Measurements from ENCODE around the gene KCNQ1. TPM values are rescaled to one million over a fixed set of nuclear protein-coding genes. Genes with fewer than 3 reads are reported as not detected.

KCNQ1 gene
- total RNA-seq, 1 donor from 2014 or later: 0.13 TPM

DNA sequence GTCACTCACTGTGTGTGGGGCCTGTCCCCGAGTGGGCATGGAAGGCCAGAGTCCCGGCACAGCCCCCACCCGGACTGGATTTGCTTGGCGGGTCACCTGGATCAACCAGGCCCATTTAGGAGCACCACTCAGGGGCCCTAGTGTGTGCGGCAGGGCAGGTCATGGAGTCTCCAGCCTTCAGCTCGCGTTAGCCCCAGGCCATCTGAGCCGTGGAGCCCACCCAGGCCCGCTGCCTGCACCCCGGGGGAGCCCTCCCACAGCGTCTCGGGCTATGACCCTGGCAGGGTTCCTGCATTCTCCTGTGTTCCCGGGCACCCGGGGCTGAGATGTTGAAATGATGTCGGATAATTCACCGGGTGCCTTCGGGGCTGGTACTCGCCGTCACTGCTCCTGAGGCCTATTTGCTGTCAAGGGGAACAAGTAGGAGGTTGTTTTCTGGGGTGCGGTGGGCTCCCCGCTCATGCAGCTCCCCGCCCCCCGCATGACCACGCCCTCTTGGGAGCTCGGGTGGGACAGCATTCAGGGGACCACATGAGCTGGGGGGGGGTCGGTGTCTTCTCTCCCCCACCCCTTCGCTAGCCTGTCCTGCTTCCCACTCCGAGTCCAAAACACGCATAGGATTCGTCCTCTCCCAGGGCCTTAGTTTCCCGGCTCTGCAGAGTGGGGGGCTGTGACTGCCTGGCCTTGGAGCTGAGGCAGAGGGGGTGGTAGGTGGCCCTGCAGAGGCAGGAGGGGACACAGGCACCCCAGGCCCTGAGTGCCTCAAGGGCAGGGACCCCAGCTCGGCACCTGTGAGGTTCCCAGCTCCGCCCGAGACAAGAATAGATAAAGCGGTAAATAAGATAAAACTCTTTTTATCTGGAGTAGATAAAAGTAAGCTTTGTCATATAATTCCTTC lies 77.2 kb downstream of the KCNQ1 start:
- no peak for DNase-seq (ENCODE audit: low read depth in 2 of 2)

DNA sequence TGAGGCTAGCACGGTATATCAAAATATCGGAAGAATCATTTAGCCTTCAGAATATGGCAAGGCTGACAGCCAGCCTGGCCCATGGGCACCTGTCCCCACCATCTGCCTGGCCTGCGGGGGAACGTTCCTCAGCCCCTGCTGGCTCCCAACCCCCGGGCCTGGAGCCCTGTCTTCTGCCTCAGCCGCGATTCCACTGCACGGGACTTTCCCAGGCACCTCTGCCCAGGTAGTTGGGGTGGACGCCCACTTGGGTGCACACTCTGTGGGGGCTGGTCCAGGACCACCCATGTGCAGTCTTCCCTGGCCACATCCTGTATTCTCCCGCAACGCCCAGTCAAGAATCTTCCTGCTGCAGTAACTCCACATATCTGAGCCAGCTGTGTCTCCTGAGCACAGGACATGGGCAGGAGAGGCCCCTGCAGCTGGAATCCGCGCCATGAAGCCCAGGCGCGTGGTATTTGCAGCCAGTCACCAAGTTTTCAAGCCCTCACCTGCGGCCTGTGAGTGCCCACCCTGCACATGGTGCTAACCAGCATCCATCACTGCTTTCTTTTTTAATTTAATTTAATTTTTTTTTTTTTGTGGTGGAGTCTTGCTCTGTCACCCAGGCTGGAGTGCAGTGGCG lies 77.9 kb downstream of the KCNQ1 start:
- DNase-seq (ENCODE audit: low read depth in 2 of 2): no peak

DNA sequence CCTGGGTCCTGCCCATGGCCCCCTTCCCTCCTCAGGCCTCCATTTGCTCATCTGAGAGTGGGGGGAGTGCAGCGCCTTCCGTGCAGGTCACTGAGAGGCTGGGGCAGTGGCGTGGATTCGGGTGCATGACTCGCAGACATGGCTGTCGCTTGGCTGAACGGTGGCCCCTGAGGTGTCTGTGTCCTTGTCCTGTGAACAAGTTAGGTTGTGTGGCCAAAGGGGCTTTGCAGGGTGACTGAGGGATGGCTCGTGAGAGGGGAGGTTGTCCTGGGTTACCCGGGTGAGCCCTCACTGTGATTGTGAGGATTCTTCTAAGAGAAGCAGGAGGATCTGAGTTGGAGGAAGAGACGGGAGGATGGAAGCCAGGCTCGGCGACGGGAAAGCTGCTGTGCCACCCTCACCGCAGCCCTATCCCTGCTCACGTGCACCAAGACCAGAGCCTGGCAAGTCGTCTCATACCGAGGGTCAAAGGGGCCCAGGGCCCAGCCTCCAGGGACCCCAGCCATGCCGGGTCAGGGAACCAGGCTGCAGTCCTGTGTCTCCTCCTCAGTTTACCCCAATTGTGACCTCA lies 79.1 kb downstream of the KCNQ1 start:
- no peak for DNase-seq (ENCODE audit: low read depth in 2 of 2)

DNA sequence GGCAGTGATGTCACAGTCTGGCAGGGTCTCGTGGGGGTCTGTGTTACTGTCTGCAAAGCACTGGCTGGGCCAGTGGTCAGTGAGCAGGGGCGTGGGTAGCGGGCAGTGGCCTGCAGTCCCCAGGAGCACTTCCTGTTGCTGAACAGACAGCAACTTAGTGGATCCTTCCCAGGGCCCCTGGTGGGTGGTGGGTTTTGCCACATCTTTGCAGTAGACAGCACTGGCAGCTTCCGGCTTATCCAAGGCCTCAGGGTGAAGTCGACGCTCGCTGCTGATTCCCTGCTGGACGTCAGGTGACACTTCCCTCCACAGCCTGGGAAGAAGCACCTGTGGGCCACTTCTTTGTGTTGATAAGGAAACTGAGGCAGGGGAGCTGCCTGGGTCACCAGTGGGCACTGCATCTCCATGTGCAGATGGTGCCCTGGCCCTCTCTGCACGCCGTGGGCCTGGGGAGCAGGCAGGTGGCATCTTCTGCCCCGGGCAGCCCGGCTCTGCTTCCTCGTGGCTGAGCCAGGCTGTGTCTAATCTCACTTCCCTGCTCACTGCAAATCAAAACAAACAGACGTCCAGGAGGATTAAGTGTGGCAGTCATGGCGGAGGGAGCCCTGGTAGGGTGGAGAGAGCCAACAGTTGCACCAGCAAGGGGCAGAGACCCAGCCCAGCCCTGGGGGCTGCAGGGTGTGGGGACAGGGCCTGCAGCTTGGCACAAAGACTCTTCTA lies 79.8 kb downstream of the KCNQ1 start:
- DNase-seq (ENCODE audit: low read depth in 2 of 2): no peak

DNA sequence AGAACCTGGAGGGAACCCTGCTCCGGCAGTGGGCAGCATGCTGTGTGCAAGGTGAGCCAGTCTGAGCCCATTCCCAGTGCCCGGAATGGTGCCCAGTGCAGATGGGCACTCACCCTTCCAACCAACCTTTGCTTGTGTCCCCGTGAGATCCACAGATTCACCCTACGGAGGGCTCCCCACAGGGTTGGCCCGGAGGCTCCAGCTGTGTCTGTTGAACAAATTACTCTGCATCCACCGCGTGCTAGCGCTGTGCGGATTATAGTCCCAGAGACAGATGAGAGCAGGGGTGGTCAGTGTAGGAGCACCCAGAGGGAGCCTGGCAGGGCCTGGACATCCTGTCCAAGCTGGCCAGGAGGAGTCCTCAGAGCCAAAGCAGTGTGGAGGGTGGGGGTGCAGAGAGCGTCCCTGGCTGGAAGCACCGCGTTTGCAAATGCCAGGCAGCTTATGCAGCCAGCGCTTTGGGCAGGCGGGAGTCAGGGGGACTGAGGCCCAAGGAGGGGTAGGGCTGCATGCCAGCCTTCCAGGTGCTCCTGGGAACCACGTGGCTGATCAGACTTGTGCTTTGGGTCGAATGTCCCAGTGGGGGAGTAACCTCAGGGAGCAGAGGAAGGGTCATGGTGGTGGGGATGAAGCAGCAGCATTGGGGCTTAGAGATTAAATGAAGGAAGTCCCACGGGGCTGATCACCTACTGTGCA lies 80.5 kb downstream of the KCNQ1 start:
- DNase-seq (ENCODE audit: low read depth in 2 of 2): no peak

DNA sequence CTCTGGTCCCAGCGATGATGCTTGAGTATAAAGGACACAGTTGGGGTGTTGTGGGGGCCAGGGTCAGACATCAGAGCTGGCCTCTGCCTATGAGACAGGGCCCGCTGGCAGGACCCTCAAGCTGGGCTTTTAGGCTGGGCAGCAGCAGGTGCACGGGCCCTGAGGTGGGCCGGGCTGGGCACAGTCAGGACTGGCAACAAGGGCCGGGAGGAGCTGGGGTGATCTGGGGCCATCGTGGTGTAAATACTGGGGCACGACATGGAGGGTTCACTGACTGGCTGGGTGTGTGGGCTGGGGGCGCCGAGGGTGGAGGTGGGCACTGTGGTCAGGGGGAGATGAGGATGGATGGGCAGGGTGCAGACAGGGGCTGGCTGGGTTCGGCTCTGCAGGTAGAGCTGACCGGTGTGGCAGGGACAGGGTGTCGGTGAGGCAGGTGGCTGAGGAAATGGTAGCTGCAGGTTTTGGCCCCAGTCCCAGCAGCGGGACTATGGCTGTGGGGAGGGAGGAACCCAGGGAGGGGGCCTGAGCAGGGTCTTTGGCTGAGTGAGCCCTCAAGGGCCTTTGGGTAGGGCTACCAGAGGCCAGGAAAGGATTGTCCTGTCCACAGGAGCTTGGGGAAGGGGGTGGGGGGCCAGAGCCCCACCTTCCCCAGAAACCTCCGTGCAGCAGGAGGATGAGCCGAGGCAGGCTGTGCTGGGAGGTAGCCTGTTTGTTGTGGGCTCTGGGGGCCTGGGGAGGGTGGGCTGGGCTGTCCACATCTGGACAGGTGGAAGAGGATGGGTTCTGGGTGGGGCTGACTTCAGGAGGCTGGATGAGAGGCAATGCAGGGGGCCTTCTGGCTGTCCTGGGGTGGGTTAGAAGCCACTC lies 81.4 kb downstream of the KCNQ1 start:
- no peak for DNase-seq (ENCODE audit: low read depth in 2 of 2)

DNA sequence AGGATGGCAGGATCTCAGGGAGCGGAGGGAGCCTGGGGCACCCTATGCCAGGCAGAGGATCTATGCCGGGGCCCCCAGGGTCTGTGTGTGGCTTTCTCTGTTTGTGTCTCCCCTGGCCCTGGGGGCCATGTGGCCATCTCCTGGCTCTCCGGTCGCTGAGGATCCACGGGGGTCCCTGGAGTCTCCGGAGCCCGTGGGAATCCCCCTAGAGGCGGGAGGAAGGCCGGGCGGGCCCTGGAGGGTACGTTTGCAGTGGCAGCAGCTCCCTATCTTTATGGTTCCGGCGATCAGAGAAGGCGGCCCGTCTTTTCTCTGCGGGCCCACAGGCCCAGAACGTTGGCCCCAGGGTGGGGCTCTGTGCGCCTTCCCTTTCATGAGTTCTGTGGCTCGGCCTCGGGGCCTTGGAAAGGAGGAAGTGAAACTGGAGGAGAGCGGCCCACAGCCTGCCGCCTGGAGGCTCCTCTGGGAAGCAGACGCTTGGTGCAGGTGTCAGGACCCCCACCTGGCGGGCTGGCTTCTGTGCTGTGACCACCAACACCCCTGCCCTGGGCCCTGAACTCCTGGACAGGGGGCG lies 82.1 kb downstream of the KCNQ1 start:
- DNase-seq (ENCODE audit: low read depth in 2 of 2): no peak

DNA sequence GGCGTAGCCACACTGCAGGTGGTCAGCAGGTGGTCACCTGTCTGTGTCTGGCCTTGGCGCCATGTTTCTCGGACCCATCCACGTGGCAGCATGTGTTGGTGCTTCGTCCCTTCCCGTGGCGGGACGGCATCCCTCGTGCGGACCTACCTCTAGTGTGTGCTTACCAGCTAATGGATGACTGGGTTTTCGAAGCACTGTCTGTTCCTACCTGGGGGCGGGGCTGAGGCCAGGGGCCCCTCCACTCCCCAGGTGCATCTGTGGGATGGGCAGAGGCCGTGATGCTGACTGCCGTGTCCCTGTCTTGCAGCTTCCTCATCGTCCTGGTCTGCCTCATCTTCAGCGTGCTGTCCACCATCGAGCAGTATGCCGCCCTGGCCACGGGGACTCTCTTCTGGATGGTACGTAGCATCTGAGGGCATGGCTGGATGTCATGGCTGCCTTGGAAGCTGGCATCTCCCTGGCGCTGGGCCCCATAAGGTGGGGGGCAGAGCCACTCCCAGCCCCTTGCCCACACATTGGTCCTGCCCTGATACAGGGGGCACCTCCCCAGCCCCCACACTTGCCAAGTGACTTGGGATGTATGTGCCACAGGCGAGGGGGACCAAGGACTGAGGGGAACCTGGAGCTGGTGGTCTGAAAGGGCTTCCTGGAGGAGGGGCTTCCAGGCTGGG lies 82.9 kb downstream of the KCNQ1 start:
- DNase-seq (ENCODE audit: low read depth in 2 of 2): no peak

DNA sequence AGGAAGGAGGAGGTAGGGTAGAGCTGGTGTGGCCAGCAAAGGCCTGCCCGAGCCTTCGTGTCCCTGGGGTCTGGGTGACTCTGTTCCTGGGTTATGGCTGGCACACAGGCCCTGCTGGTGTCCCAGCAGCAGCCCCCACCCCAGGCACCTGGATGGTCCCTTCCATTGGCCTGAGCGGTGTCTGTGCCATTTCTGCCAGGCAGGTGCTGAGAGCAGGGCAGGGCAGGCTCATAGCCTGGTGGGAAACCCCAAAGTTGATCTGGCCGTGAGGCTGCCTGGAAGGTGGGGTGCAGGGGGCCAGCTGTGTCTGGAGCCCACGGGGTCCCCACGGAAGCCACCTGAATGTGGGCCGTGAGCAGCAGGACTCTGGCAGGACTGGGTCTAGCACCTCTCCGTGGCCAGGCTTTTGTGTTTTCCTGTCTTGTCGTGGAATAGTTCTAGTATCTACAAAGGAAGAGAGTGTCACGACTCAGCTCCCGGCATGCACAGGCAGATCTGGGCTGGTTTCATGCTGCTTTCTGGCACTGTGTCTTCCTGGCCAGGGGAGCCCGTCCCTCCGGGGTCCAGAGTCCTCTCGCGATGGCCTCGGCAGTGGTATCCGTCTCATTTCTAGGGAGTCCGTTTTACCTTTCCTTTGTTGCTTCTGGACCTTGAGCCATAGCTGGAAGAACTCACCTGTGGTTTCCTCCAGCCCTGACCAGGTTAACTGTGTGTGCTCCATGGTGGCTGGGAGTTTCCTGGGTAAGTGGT lies 83.7 kb downstream of the KCNQ1 start:
- no peak for DNase-seq (ENCODE audit: low read depth in 2 of 2)

DNA sequence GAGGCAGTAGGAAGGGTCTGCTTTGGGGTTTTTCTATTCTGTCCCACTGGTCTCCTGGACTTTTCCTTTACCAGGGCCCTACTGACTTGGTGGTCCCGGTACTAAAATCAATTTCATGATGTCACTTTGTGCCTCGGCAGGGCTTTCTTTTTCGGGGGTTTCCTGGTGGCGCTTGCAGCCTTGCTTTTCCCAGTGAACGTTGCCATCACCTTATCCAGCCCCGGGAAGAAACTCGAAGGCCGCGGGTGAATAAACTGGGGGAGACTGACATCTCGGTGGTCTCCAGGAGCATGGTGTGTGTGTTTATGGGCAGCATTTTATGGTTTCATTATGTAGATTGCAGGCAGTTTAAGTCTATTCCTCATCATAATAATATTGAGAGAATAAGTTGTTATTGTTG lies 84.4 kb downstream of the KCNQ1 start:
- no peak for DNase-seq (ENCODE audit: low read depth in 2 of 2)

DNA sequence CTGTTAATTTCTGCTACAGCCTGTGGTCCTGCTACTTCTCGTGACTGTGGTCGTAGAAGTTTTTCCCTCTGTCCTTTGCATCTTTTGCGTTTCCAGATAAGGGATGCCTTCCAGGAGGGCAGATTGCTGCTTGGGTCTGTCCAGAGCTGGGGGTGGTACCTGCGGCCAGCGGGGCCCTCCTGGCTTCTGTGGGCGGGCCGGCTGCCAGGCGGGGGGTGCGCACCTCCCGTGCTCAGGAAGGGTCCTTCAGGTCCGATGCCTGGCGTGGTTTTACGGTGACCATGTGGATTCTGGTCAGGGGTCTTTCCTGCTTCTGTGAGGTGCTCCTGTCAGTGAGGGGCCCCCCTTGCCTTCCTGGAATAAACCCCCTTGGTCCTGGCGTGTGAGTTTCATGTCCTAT lies 84.8 kb downstream of the KCNQ1 start:
- DNase-seq (ENCODE audit: low read depth in 2 of 2): no peak

DNA sequence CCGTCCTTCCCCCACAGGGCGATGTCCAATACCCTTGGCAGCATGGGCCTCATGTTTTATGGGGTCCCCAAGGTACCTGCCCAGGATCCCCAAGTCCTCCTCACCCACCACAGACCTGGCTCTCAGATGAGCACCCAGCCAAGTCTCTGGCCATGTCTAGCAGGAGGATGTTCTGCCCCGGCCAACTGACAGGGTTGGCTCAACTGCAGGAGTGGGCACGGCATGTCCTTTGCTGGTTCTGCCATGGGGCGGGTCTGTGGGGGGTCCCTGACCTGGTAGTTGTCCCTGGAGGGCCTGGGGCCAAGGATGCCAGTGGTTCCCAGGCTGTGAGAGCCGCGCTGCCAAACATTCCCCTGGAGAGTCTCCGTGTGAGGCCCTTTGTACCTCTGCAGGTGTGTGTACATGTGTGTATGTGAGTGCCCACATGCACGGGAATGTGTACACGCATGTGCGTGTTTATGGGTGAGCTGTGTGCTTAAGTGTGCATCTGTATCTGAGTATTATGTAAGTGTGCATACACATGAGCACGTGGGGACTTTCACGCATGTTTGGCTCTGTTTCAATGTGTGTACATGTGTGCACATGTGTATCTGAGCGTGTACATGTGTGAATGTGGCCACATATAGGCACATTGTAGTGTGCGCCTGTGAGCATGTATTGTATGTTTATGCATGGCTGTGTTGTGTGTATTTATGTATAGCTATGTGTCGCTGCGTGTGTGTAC lies 85.5 kb downstream of the KCNQ1 start:
- DNase-seq (ENCODE audit: low read depth in 2 of 2): no peak

DNA sequence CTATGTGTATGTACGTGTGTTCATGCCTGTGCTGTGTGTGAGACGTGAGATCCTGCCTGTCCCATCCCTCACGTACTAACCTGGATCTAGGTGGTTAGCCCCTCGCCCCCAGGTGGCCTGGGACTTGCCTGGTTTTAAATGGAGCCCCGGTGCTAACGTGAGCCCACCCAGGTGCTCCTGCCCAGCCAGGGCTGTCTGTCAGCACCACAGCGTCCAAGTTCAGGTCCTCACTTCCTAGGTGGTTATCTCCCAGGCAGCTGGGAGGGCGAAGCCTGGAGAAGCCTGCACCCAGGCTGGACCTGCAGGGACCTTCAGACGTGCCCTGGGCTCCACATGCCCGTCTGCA lies 86.0 kb downstream of the KCNQ1 start:
- no peak for DNase-seq (ENCODE audit: low read depth in 2 of 2)

DNA sequence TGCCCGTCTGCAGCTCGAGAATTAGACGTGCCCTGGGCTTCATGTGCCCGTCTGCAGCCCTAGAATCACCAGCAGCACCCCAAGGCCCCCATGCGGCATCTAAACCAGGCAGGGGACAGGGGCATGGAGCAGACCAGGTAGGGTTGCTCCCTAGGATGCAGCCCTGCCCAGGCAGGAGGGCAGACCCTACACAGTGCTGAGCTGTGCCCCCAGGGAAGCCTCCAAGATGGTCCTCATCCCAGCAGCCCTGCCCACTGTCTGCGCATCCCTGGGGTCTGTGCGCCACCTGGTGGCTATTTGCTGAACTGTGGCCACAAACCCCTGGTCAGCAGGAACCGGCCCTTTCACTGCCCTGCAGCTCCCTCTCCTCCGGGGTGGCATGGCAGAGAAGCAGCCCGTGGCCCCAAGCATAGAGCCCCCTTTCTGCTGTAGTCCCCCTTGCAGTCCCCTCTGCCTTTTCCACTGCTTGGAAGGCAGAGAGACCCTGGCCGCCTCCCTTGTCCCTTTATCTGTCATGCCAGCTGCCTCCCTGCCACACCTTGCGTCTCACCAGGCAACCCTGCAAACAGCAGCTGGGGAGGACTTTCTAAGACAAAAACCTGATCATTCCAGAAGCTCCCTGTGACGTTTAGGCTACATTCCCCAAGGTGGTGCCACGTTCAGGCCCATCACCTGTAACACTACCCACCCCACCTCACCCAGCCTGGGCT lies 86.6 kb downstream of the KCNQ1 start:
- peak; percentile 27 to 47 for DNase-seq (ENCODE audit: low read depth in 2 of 2)

DNA sequence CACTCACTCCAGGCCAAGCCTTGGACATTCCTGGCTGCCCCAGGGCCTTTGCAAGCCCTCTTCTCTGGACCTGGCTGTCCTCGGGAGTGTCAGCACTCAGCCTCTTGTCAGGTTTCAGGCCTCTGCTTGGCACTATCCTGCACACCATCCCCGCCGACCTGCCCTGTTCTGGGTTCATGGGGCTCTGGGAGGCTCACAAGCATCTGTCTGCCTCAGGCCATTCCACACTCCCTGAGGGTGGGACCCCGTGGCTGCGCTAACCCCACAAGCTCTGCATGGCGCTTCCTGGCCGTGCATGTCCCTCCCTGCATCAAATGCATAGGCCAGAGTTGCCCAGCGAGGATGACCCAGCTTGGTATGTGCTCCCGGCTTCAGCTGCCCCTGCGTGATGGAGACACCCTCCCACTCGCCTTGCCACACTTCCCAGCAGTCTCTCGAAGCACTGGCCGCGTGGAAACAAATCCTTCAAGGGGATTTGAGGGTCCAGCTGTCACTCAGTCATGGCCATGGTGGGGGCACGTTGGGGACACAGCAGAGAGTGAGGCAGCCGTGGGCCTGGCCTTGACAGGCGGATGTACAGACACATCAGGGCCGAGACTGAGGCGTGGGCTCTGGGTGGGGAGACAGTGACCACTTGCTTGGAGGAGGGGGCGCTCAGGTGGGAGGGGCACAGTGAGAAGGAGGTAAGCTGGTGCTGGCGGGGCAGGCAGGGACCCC lies 87.3 kb downstream of the KCNQ1 start:
- DNase-seq (ENCODE audit: low read depth in 2 of 2): no peak

DNA sequence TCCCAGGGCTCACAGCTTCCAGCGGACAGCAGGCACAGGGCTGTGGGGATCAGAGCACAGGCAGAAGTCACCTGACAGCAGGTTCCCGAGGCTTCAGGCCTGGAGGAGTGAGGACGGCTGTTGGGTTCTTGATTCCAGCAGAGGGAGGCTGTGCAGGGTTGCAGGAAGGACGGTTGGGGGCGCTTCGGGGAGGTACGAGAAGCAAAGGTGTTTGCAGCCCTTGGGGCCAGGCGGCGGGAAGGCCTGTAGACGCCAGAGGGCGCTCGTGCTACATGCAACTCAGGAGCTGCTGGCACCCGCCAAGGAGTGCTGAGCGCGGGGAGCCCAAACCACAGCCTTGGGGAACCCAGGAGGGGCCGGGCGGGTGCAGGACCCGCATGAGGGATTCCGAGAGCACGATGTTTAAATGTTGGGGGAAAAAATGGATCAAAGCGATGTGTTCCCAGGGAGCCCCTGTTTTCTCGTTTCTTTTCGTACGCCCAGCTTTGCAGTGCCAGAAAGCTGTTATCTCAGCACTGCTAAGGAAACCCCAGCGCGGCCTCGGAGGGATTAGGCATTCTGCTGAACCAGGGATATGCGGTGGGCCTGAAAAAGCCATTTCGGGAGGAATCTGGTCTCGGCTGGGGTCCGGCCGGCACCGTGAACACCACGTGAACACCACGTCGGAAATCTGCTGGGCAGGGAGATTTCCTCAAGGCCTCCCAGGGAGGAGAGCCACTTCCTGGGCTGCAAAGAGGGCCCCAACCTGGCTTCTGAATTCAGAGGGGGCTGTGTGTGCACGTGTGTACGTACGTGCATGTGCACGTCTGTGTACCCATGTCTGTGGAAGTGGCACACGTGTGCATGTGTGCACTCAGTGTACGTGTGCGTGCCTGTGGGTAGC lies 88.1 kb downstream of the KCNQ1 start:
- peak; percentile 80 to 90 for DNase-seq (ENCODE audit: low read depth in 2 of 2)

All from dermis microvascular lymphatic vessel endothelial cell (primary cell).